Measurements from ENCODE around the gene PTPRG.
"Not testable (repeated sequence)": the region's sequence is repeated elsewhere in the genome, so short reads cannot be mapped to it uniquely, and the experiment has no call there.

PTPRG gene

DNA sequence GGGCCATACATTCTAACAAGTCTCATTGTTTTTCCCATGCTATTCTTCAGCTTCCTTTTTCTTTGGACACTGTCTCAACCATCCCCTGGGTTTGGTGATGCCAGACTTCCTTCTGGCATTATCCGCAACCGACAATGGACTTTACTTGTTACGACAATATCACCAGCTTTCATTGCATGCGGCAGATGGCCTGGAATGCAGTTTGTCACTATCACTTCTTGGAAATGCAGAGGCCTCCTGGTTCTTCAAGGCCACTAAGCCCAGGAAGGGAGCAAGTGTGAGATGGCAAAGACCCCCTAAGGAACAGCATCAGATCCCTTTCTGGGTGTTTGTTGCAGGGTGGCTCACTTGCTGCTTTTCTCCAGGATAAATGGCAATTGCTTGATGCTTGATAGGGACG, 128.6 kb downstream of the PTPRG start:
- no peak for DNase-seq

- no peak for DNase-seq
These were observed 130.1 kb downstream of the PTPRG start for GRCh38 chr3:61691466-61691865.

- no peak for DNase-seq
These were observed 135.9 kb downstream of the PTPRG start for GRCh38 chr3:61697301-61697700.

- not testable (repeated sequence) for DNase-seq
These were observed 137.1 kb downstream of the PTPRG start for GRCh38 chr3:61698278-61699072.

- no peak for DNase-seq
These were observed 138.3 kb downstream of the PTPRG start for GRCh38 chr3:61699622-61700021.

DNA sequence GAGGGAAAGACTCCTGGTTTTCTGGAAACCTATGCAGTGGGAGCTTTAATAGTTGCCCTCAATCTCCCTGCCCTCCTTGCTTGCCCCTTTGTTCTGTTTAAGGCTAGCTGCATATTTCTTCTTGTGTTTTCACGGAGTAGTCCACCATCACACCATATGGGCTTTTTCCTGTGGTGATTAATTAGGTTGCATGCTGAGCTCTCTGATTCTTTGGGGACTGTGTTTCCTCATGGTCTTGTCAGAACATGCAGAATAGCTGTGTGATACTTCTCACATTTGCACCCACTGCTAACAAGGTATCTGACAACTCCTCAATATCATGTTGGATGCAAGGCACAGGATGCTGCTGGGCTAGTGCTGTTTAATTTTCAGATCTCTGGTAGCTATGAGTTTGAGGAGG, 139.6 kb downstream of the PTPRG start:
- DNase-seq, result no peak

GRCh38 chr3:61702453-61702852, 141.1 kb downstream of the PTPRG start:
- no peak for DNase-seq

DNA sequence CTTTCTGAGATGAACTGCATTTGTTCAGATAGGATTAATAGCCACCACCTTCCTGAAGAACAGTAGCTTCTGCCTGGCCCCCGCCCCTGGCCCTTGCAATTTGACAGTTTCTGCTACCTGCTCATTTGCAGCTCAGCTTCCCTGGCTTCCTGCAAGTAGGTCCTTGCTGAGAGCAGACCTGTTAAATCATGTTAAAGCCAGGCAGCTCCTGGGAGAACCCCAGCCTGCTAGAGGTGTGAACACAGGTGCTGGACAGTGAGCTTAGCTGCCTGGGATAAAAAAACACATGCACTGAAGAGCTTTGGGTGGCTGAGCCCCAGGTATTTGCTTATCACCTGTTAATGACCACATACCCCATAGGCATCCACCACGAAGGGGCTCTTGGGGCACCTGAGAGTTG, 143.4 kb downstream of the PTPRG start:
- no peak for DNase-seq

DNA sequence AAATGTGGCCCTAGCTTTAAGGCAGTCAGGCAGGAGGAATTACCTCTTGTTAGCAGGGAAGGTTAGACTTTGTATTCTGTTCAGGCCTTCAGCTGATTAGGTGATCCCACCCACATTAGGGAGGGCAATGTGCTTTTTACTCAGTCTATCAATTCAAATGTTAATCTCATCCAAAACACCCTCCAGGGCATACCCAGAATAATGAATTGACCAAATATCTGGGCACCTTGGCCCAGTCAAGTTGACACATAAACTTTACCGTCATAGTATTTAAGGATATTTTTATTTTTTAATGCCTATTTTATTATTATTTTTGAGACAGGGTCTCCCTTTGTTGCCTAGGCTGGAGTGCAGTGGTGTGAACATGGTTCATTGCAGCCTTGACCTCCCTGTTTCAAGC, 146.1 kb downstream of the PTPRG start:
- no peak for DNase-seq

- not testable (repeated sequence) for DNase-seq
These were observed 149.5 kb downstream of the PTPRG start for GRCh38 chr3:61710920-61711319.

DNA sequence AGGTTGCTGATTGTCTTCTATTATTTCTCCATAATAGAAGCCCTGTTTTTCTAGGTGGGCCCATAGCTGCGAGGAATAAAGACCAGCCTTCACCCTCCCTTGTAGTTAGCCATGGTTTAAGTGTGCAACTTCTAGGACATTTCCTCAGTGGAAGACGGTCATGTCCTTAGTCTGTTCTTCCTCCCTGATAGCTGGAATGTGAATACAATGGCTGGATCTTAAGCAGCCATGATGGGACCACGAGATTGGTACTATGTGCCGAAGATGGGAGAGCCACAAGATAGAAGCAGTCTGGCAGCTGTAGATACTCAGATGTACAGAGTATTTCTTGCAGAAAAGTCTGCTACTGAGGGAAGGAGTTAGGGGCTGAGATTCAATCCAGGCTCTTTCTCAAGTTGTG, 152.9 kb downstream of the PTPRG start:
- no peak for DNase-seq

GRCh38 chr3:61715886-61716527, 154.6 kb downstream of the PTPRG start:
- no peak for DNase-seq

DNA sequence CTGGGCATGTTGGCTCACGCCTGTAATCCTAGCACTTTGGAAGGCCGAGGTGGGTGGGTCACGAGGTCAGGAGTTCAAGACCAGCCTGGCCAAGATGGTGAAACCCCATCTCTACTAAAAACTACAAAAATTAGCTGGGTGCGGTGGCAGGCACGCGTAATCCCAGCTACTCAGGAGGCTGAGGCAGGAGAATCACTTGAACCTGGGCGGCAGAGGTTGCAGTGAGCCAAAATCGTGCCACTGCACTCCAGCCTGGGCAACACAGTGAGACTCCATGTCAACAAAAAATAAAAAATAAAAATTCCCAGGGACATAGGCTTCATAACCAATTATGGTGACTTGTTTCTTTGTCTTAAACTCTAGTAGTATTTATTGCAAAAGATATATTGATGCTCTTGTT, 155.3 kb downstream of the PTPRG start:
- DNase-seq, result not testable (repeated sequence)

DNA sequence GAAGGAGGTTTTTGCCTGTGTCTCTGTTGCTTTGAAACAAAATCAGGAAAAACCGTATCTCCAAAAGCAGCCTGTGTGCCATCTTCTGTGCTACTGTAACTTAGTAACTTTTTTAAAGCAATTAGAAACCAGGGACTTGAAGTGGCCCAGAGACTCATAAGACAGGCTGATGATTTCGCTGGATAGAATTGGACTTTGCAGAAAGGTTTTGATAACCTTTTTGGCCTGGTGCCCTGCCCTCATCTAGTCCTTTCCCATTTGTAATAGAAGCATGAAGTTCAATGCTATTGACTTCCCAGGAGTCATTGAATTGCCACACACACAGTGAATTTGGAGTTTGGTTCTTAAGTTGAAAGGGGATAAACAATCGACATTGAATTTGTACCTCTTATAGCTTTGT, 157.2 kb downstream of the PTPRG start:
- DNase-seq, result no peak

- DNase-seq, result no peak
These were observed 158.1 kb downstream of the PTPRG start for GRCh38 chr3:61719278-61719977.

DNA sequence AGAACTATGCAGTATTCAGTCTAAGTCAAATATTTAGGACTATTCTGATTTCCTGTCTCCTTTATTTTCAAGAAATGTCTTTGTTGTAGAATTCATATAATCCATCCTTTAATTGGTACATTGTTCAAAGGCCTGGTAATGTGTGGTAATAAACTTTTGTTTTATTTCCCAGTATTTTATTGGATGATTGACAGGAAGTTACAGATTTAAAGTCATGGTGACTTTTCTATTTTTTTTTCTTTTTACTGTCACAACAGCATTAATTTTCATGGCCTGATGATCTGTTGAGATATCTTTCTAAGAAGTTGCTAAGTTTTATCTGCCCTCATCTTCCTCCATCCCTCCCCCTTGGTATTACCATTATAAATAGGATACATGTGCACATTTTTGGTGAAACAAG, 161.7 kb downstream of the PTPRG start:
- DNase-seq, result no peak

DNA sequence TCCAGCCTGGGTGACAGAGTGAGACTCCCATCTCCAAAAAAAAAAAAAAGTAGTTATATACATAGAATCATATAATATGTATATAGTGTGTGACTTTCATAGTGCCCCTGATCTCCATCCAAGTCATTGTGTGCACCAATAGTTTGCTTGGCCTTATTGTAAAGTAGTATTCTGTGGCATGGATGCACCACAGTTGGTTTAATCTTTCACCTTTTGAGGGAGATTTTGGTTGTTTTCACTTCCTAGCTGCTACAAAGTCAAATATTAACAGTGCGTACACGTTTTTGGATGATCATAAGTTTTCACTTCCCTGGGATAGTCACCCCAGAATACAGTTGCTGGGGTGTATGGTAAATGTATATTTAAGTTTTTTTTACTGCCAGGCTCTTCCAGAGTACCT, 162.8 kb downstream of the PTPRG start:
- DNase-seq, result no peak

GRCh38 chr3:61724801-61725200, 163.4 kb downstream of the PTPRG start:
- no peak for DNase-seq

- no peak for DNase-seq
These were observed 164.5 kb downstream of the PTPRG start for GRCh38 chr3:61725851-61726333.

- no peak for DNase-seq
These were observed 166.1 kb downstream of the PTPRG start for GRCh38 chr3:61727435-61727834.

DNA sequence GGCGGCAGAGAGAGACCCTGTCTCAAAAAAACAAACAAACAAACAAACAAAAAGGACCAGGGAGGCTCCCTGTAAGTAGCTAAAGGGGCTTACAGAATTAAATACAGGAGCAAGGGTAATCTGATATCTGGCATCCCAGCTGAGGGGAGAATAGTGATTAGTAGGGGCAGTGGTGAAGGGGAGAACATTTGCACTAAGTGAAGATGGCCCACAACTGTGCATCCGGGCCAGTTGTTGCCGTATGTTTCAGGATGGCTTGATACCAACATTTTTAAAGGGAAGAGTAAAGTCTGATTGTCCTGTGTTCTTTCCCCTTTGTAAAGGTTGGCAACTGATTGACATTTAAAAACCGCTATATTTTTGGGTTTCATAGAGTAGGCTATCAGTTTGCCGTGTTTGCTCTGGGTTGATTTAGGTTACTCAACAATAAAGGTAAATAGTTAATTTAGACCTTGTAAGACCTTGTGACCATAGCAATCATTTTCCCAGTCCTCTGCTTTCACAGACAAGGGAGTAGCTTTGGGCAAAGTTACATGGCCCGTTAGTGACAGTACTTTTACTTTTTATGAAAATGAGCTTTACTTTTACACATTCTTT, 167.8 kb downstream of the PTPRG start:
- no peak for DNase-seq

DNA sequence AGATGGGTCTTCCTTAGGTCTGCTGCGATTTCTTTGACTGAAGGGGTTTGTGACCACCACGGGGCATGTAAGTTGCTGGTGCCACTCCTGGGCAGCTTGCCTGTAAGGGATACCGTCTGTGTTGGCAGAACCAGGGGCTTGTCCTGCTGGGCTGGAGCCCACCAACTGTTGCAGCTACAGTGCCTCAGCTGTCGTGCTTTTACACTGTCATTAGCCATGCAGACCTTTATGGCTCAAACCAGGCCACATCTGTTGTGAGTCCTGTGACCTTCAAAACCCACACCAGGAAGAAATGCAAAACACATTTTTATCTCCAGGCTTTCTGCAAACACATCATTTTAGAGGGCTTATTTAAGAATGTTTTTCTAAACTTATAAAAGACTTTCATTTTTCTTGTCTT, 168.7 kb downstream of the PTPRG start:
- DNase-seq, result no peak

DNA sequence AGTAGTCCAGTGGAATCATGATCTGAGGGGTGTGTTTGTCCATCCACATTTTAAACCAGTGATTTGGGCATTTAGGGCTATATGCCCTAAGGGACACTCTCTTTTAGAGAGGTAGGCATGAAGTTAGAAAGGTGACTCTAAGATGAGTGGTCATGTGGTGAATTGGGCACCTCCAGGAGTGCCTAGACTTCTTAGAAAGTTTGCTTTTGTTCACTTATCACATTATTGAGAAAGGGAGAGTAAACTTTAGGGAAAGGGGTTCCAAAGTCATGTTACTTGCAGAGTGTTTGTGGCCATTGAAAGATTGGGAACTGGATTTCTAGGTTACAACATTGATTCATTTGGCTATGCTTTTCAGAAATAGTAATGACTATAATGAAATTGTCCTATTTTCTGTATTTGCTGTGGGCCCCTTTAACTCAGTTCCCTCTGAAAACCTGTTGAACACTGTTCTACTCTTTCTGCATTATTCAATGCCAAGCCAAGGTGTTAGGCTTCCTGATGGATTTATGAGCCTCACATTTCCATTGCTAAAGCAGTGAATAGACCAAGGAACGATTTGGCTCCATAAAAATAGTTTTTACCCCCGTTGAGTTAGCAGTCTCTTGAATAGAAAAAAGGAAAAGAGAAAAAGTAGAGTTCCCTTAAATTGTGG, 169.3 kb downstream of the PTPRG start:
- DNase-seq, result no peak
